GM12878 (cell line): ENCODE data around the gene TAF6. TPM values are rescaled to one million over a fixed set of nuclear protein-coding genes. Genes with fewer than 3 reads are reported as not detected.

Experiments
- ATAC-seq: fragments of 200-7000 bp; cut with Tn5 transposase; 3 replicates; pipeline ENCODE4 v1.9.1; 2020; ENCODE audit warnings: mild to moderate bottlenecking, moderate library complexity
- BruUV-seq: library from RNA; stranded (reverse); fragments of 400-500 nt; replicated peaks from 2 replicates; lab custom pipeline; 2021; lab: Mats Ljungman, UMichigan
- CTCF ChIA-PET: fragments of 300-600 bp; sonication (Branson Sonifier 250); formaldehyde crosslinking; extraction: SDS; loops from one replicate; lab custom pipeline; 2021; ENCODE audit warnings: inconsistent platforms; lab: Yijun Ruan, JAX
- POLR2A ChIA-PET: fragments of 350-600 bp; formaldehyde crosslinking; extraction: SDS; loops from one replicate; lab custom pipeline; 2021; ENCODE audit warnings: inconsistent platforms; lab: Charles Lee
- RAD21 ChIA-PET: fragments of 300-600 bp; sonication (Branson Sonifier 250); formaldehyde crosslinking; loops from one replicate; lab custom pipeline; 2023; ENCODE audit warnings: antibody characterized with exemption; ENCODE audit not compliant: unreplicated experiment; lab: Charles Lee
- SMC1A ChIA-PET: fragments of 300-600 bp; sonication (Branson Sonifier 250); formaldehyde crosslinking; loops from one replicate; lab custom pipeline; 2023; ENCODE audit not compliant: unreplicated experiment, uncharacterized antibody; lab: Charles Lee
- DNase-seq: peaks from one replicate; pipeline ENCODE4 v3.0.0-alpha.2; 2011; ENCODE audit warnings: low read depth, low spot score
- FAIRE-seq: peaks from 3 replicates; lab custom pipeline; 2011; peaks lifted over from hg19 to GRCh38; lab: Jason Lieb, UNC
- H2AFZ ChIP-seq: 2 replicates; pipeline ENCODE4 v1.6.0; 2011; ENCODE audit warnings: low read depth, low read length, control low read depth; ENCODE audit not compliant: control insufficient read depth
- H3K27ac ChIP-seq: 2 replicates; pipeline ENCODE4 v1.5.1; 2011; ENCODE audit warnings: control low read depth; ENCODE audit not compliant: control insufficient read depth, insufficient read depth
- H3K27me3 ChIP-seq, 2 experiments: replicated peaks in 1 of 2; 2 replicates each; pipeline versions ENCODE4 v1.6.0 to v1.6.1; 2011; ENCODE audit warnings: low read length in 1 of 2; ENCODE audit not compliant: control insufficient read depth in 2 of 2, insufficient read depth in 2 of 2
- H3K36me3 ChIP-seq, 2 experiments: 2 replicates each; pipeline ENCODE4 v1.5.1; 2011; ENCODE audit warnings: low read length in 1 of 2; ENCODE audit not compliant: control insufficient read depth in 2 of 2, insufficient read depth in 2 of 2
- H3K4me1 ChIP-seq: 2 replicates; pipeline ENCODE4 v1.6.1; 2011; ENCODE audit warnings: mild to moderate bottlenecking, low read length, moderate library complexity, mixed read lengths; ENCODE audit not compliant: control insufficient read depth, insufficient read depth
- H3K4me2 ChIP-seq: 2 replicates; pipeline ENCODE4 v1.6.0; 2011; ENCODE audit warnings: control low read depth; ENCODE audit not compliant: control insufficient read depth, insufficient read depth
- H3K4me3 ChIP-seq: fragments of 200-600 bp; sonication (generic); 2 replicates; pipeline ENCODE4 v1.5.1; 2016
- H3K79me2 ChIP-seq: 2 replicates; pipeline ENCODE4 v1.6.0; 2011; ENCODE audit warnings: low read length; ENCODE audit not compliant: control insufficient read depth, insufficient read depth
- H3K9ac ChIP-seq: 2 replicates; pipeline ENCODE4 v1.8.0; 2011; ENCODE audit warnings: low read length, control low read depth, mixed read lengths; ENCODE audit not compliant: control insufficient read depth, insufficient read depth
- H3K9me3 ChIP-seq: replicated peaks from 3 replicates; pipeline ENCODE4 v1.5.1; 2011; ENCODE audit warnings: mild to moderate bottlenecking, low read length; ENCODE audit not compliant: control insufficient read depth, insufficient read depth
- H4K20me1 ChIP-seq: 2 replicates; pipeline ENCODE4 v1.6.0; 2011; ENCODE audit not compliant: control insufficient read depth, insufficient read depth
- ESRRA ChIP-seq: IDR thresholded peaks from 2 replicates; pipeline ENCODE4 v1.6.1; 2012; ENCODE audit warnings: mild to moderate bottlenecking, low read length, improper control_type of control experiment
- RAD51 ChIP-seq: fragments of 450-650 bp; IDR thresholded peaks from 2 replicates; pipeline ENCODE4 v1.6.1; 2016; ENCODE audit warnings: moderate library complexity, mild to moderate bottlenecking, inconsistent platforms
- RELA ChIP-seq: fragments of 450-650 bp; IDR thresholded peaks from 2 replicates; pipeline ENCODE4 v1.8.0; 2014; ENCODE audit warnings: borderline replicate concordance; ENCODE audit not compliant: partially characterized antibody
- STAT3 ChIP-seq: IDR thresholded peaks from 2 replicates; pipeline ENCODE4 v1.6.1; 2011; ENCODE audit warnings: low read depth, low read length, improper control_type of control experiment
- YBX1 ChIP-seq: fragments of 450-650 bp; IDR thresholded peaks from 2 replicates; pipeline ENCODE4 v1.6.1; 2016; ENCODE audit warnings: antibody characterized with exemption
- WGBS: methylation state at CpG from one replicate; pipeline ENCODE4 v1.1.6; 2016; ENCODE audit warnings: low lambda C conversion rate; ENCODE audit not compliant: insufficient replicate concordance, insufficient coverage; ENCODE audit errors: missing lambda C conversion rate; 5-methylcytosine and 5-hydroxymethylcytosine counted together
- in situ Hi-C: fragments of 300-500 bp; cut with MboI; formaldehyde crosslinking; loops from 9 replicates; pipeline ENCODE4 v1.14.3; 2018; ENCODE audit warnings: mixed read lengths
- intact Hi-C: fragments of 100-400 bp; cut with micrococcal nuclease; formaldehyde crosslinking; loops from one replicate; pipeline ENCODE4 v1.14.2; 2022; ENCODE audit not compliant: unreplicated experiment
- polyA plus RNA-seq, 11 experiments: library from polyadenylated mRNA; depleted of rRNA in 4 of 11; unstranded in 6 of 11; stranded (reverse) in 5 of 11; fragments of >200 nt; fragmentation: Nextera tagmentation in 4 of 11; fragmentation: Illumina TruSeq in 1 of 11; extraction: Ambion mirVana in 4 of 11; extraction: Trizol in 1 of 11; gene quantifications; 1 replicate in 1 of 11; 2 replicates in 10 of 11; pipeline versions ENCODE4 v1.2.1 to v1.2.3, GENCODE V29; 2011 to 2016; ENCODE audit warnings: inconsistent platforms in 2 of 11, missing spikeins in 2 of 11, low read depth in 1 of 11
- total RNA-seq, 4 experiments: library from RNA; depleted of rRNA in 3 of 4; stranded (reverse); fragments of >200 nt in 3 of 4; fragmentation: Illumina TruSeq in 1 of 4; extraction: Trizol in 1 of 4; gene quantifications; 2 replicates each; pipeline versions ENCODE4 v1.2.1 to v1.2.3, GENCODE V29; 2013 to 2021
- TF ChIP-seq, protein P1 (sequence below): fragments of 450-650 bp; IDR thresholded peaks from 2 replicates; pipeline ENCODE4 v1.6.1; 2018; ENCODE audit warnings: borderline replicate concordance, mild to moderate bottlenecking; ENCODE audit not compliant: partially characterized antibody

Gene TAF6
- total and polyA plus RNA-seq, 10 of the 15 experiments (the other 5 are each of a cell fraction or from before 2014, with no cell fraction given) = 0.27 to 42.6 (median 17.0) TPM

DNA sequence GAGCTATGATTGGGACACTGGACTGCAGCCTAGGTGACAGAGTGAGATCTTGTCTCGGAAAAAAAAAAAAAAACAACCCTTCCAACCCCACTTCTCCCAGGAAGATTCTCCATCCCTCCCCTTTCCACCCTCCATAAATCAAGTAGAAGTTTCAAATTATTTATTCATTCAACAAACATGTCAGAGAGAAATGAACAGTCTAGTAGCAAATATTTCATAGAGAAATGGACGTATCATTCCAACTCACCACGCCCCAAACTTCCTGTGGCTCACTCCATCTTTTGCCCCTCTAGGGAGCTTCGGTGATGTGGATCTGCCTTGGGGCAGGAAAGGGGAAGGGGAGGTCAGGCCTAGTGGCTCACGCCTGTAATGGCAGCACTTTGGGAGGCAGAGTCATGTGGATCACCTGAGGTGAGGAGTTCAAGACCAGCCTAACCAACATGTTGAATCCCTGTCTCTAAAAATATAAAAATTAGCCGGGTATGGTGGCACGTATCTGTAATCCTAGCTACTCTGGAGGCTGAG is 40.0 kb upstream of the TAF6 start:
- no TSS peak for BruUV-seq
- intact Hi-C loops = no loop called here

More for the DNA sequence above, 40.0 kb upstream of the TAF6 start:
- H3K79me2 ChIP-seq = peaks cover 11% of the 10 kb centered on the region
- ChIA-PET SMC1A (interaction anchor here (0.8 kb wide), 1 partner anchor 31 kb away, joined by 3 read pairs; no protein-coding TSS in a partner anchor), RAD21 (interaction anchor here (0.9 kb wide), 1 partner anchor 9 kb away, joined by 3 read pairs; the partner anchor contains the start of gene GAL3ST4), POLR2A (interaction anchor here (0.6 to 3.7 kb wide), 6 partner anchors 9 to 98 kb away, joined by 3 to 28 read pairs (median 4); partner anchors contain the start of gene LAMTOR4), CTCF (interaction anchor here (0.6 to 1.9 kb wide), 3 partner anchors 9 to 26 kb away, joined by 3 to 7 read pairs (median 6); partner anchors contain the start of gene GAL3ST4)
- peaks cover 13% of the 10 kb centered on the region; the same call in 1 of the 2 replicates for H3K4me1 ChIP-seq
- H2AFZ ChIP-seq = peak overlapping the region; percentile 85
- H3K4me3 ChIP-seq = peak overlapping the region; percentile 89
- H3K9me3 ChIP-seq = no peaks in the 10 kb centered on the region
- H3K36me3 ChIP-seq = peaks cover 0 to 13% of the 10 kb centered on the region in 2 experiments; a peak in 3 of 4 replicates
- in situ Hi-C loops = no loop called here
- ATAC-seq (no peak), FAIRE-seq (no peak), DNase-seq (no peak)
- H3K27ac ChIP-seq = peak overlapping the region; percentile 77; the same call in 1 of the 2 replicates
- H3K27me3 ChIP-seq = no peaks in the 10 kb centered on the region
- H3K9ac ChIP-seq = peak overlapping the region; percentile 80
- no peak for TF ChIP-seq RELA
- 0 out of 2 replicates have a peak, but pooled peaks have one; percentile 46 for TF ChIP-seq YBX1
- TF ChIP-seq STAT3 = no peak
- no peak for TF ChIP-seq ESRRA
- TF ChIP-seq RAD51 = no peak
- TF ChIP-seq, protein P1, sequence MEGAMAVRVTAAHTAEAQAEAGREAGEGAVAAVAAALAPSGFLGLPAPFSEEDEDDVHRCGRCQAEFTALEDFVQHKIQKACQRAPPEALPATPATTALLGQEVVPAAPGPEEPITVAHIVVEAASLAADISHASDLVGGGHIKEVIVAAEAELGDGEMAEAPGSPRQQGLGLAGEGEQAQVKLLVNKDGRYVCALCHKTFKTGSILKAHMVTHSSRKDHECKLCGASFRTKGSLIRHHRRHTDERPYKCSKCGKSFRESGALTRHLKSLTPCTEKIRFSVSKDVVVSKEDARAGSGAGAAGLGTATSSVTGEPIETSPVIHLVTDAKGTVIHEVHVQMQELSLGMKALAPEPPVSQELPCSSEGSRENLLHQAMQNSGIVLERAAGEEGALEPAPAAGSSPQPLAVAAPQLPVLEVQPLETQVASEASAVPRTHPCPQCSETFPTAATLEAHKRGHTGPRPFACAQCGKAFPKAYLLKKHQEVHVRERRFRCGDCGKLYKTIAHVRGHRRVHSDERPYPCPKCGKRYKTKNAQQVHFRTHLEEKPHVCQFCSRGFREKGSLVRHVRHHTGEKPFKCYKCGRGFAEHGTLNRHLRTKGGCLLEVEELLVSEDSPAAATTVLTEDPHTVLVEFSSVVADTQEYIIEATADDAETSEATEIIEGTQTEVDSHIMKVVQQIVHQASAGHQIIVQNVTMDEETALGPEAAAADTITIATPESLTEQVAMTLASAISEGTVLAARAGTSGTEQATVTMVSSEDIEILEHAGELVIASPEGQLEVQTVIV = no peak
- H4K20me1 ChIP-seq = no peaks in the 10 kb centered on the region
- 43% methylated on average over 7 of the region's 7 CpGs for WGBS
- H3K4me2 ChIP-seq = peak overlapping the region; percentile 64
